ENCODE measurements around the gene YAE1.
A peak's percentile ranks its signal among the peaks of the same experiment; 100 is the strongest.

YAE1 gene

GRCh38 chr7:39557911-39558310 lies 8.3 kb upstream of the YAE1 start:
- Histone ChIP-seq H4K12ac (ENCODE audit: low read depth, low read length) (no peak overlapping the region), H3K4ac (ENCODE audit: low read depth, low read length) (no peak overlapping the region), H2AK5ac (ENCODE audit: low read length) (no peak overlapping the region), H3K36me3 (ENCODE audit: control insufficient read depth in 1 of 2, insufficient read depth in 2 of 2, low read length in 2 of 2) (no peaks in the 10 kb centered on the region), H2BK120ac (ENCODE audit: insufficient read depth, low read length, poor library complexity) (no peak overlapping the region), H3K27ac (ENCODE audit: low read depth, low read length) (no peak overlapping the region), H4K8ac (ENCODE audit: low read depth, low read length) (no peak overlapping the region), H2AFZ (ENCODE audit: insufficient read depth, low read length, poor library complexity) (no peak overlapping the region), H3K14ac (ENCODE audit: low read length) (no peak overlapping the region), H4K91ac (ENCODE audit: low read depth, low read length) (no peak overlapping the region), H3K9me3 (ENCODE audit: insufficient read depth, low read depth, low read length) (no peaks in the 10 kb centered on the region), H3K4me1 (ENCODE audit: control insufficient read depth in 1 of 2, insufficient read depth in 2 of 2, low read length in 2 of 2) (no peaks in the 10 kb centered on the region), H3K23ac (ENCODE audit: low read length) (no peak overlapping the region), H3K27me3 (ENCODE audit: insufficient read depth, low read length) (no peaks in the 10 kb centered on the region), H3K18ac (ENCODE audit: low read length) (no peak overlapping the region), H3K79me1 (ENCODE audit: low read length) (no peaks in the 10 kb centered on the region), H3K79me2 (ENCODE audit: control insufficient read depth, insufficient read depth, low read length, poor library complexity) (no peaks in the 10 kb centered on the region), H3K4me3 (ENCODE audit: low read depth, low read length) (no peak overlapping the region), H3K9ac (ENCODE audit: low read length) (no peak overlapping the region), H3K4me2 (ENCODE audit: low read length) (no peak overlapping the region), H2BK5ac (ENCODE audit: low read depth, low read length, poor library complexity) (no peak overlapping the region), H2BK12ac (ENCODE audit: low read length) (no peak overlapping the region)
- DNase-seq, result peak in 1 of 2 donors; percentile 61

- Histone ChIP-seq H3K4me3 (ENCODE audit: low read depth, low read length) (no peak overlapping the region), H3K9me3 (ENCODE audit: insufficient read depth, low read depth, low read length) (no peaks in the 10 kb centered on the region), H3K27ac (ENCODE audit: low read depth, low read length) (no peak overlapping the region), H4K12ac (ENCODE audit: low read depth, low read length) (no peak overlapping the region), H3K4me2 (ENCODE audit: low read length) (no peak overlapping the region), H3K9ac (ENCODE audit: low read length) (no peak overlapping the region), H3K4ac (ENCODE audit: low read depth, low read length) (no peak overlapping the region), H2AFZ (ENCODE audit: insufficient read depth, low read length, poor library complexity) (no peak overlapping the region), H3K18ac (ENCODE audit: low read length) (no peak overlapping the region), H3K23ac (ENCODE audit: low read length) (no peak overlapping the region), H4K91ac (ENCODE audit: low read depth, low read length) (no peak overlapping the region), H3K27me3 (ENCODE audit: insufficient read depth, low read length) (no peaks in the 10 kb centered on the region), H3K79me2 (ENCODE audit: control insufficient read depth, insufficient read depth, low read length, poor library complexity) (no peaks in the 10 kb centered on the region), H4K8ac (ENCODE audit: low read depth, low read length) (no peak overlapping the region), H2BK12ac (ENCODE audit: low read length) (no peak overlapping the region), H2BK5ac (ENCODE audit: low read depth, low read length, poor library complexity) (no peak overlapping the region), H3K4me1 (ENCODE audit: control insufficient read depth in 1 of 2, insufficient read depth in 2 of 2, low read length in 2 of 2) (no peaks in the 10 kb centered on the region), H2BK120ac (ENCODE audit: insufficient read depth, low read length, poor library complexity) (no peak overlapping the region), H2AK5ac (ENCODE audit: low read length) (no peak overlapping the region), H3K14ac (ENCODE audit: low read length) (no peak overlapping the region), H3K79me1 (ENCODE audit: low read length) (no peaks in the 10 kb centered on the region), H3K36me3 (ENCODE audit: control insufficient read depth in 1 of 2, insufficient read depth in 2 of 2, low read length in 2 of 2) (no peaks in the 10 kb centered on the region)
- no CpG with 5 or more reads among the region's 1 CpG for WGBS (ENCODE audit: extremely low coverage, insufficient coverage, insufficient read length)
- DNase-seq, result no peak
Observed at GRCh38 chr7:39560408-39560807, 5.8 kb upstream of the YAE1 start.

- no peak overlapping the region for H4K12ac ChIP-seq (ENCODE audit: low read depth, low read length)
- no peak overlapping the region for H2BK120ac ChIP-seq (ENCODE audit: insufficient read depth, low read length, poor library complexity)
- H2AFZ ChIP-seq (ENCODE audit: insufficient read depth, low read length, poor library complexity), result no peak overlapping the region
- WGBS (ENCODE audit: extremely low coverage, insufficient coverage, insufficient read length), result no CpG with 5 or more reads among the region's 1 CpG
- peaks cover 1% of the 10 kb centered on the region for H3K79me1 ChIP-seq (ENCODE audit: low read length)
- H3K4me2 ChIP-seq (ENCODE audit: low read length), result no peak overlapping the region
- H3K23ac ChIP-seq (ENCODE audit: low read length), result no peak overlapping the region
- no peak overlapping the region for H3K4me3 ChIP-seq (ENCODE audit: low read depth, low read length)
- H3K27ac ChIP-seq (ENCODE audit: low read depth, low read length), result no peak overlapping the region
- H3K9ac ChIP-seq (ENCODE audit: low read length), result no peak overlapping the region
- H3K4ac ChIP-seq (ENCODE audit: low read depth, low read length), result no peak overlapping the region
- no peaks in the 10 kb centered on the region for H3K27me3 ChIP-seq (ENCODE audit: insufficient read depth, low read length)
- H2BK5ac ChIP-seq (ENCODE audit: low read depth, low read length, poor library complexity), result no peak overlapping the region
- no peak for DNase-seq
- H3K79me2 ChIP-seq (ENCODE audit: control insufficient read depth, insufficient read depth, low read length, poor library complexity), result peaks cover under 1% of the 10 kb centered on the region
- H4K91ac ChIP-seq (ENCODE audit: low read depth, low read length), result no peak overlapping the region
- no peak overlapping the region for H2BK12ac ChIP-seq (ENCODE audit: low read length)
- H4K8ac ChIP-seq (ENCODE audit: low read depth, low read length), result no peak overlapping the region
- no peaks in the 10 kb centered on the region for H3K9me3 ChIP-seq (ENCODE audit: insufficient read depth, low read depth, low read length)
- no peak overlapping the region for H3K18ac ChIP-seq (ENCODE audit: low read length)
- no peaks in the 10 kb centered on the region for H3K36me3 ChIP-seq (ENCODE audit: control insufficient read depth in 1 of 2, insufficient read depth in 2 of 2, low read length in 2 of 2)
- H3K4me1 ChIP-seq (ENCODE audit: control insufficient read depth in 1 of 2, insufficient read depth in 2 of 2, low read length in 2 of 2), result no peaks in the 10 kb centered on the region
- H3K14ac ChIP-seq (ENCODE audit: low read length), result no peak overlapping the region
- H2AK5ac ChIP-seq (ENCODE audit: low read length), result no peak overlapping the region
Observed at GRCh38 chr7:39560997-39561396, 5.2 kb upstream of the YAE1 start.

GRCh38 chr7:39565538-39565937 lies 666 bp upstream of the YAE1 start:
- Histone ChIP-seq H3K4me2 (ENCODE audit: low read length) (peak overlapping the region; percentile 71), H2AK5ac (ENCODE audit: low read length) (no peak overlapping the region), H3K23ac (ENCODE audit: low read length) (no peak overlapping the region), H3K9ac (ENCODE audit: low read length) (no peak overlapping the region), H3K4me3 (ENCODE audit: low read depth, low read length) (no peak overlapping the region), H4K12ac (ENCODE audit: low read depth, low read length) (no peak overlapping the region), H4K91ac (ENCODE audit: low read depth, low read length) (no peak overlapping the region), H3K4me1 (ENCODE audit: control insufficient read depth in 1 of 2, insufficient read depth in 2 of 2, low read length in 2 of 2) (peaks cover 0 to 2% of the 10 kb centered on the region in 2 experiments), H3K36me3 (ENCODE audit: control insufficient read depth in 1 of 2, insufficient read depth in 2 of 2, low read length in 2 of 2) (peaks cover 2 to 3% of the 10 kb centered on the region in 2 experiments), H3K9me3 (ENCODE audit: insufficient read depth, low read depth, low read length) (no peaks in the 10 kb centered on the region), H3K27me3 (ENCODE audit: insufficient read depth, low read length) (no peaks in the 10 kb centered on the region), H2BK5ac (ENCODE audit: low read depth, low read length, poor library complexity) (no peak overlapping the region), H2BK120ac (ENCODE audit: insufficient read depth, low read length, poor library complexity) (no peak overlapping the region), H4K8ac (ENCODE audit: low read depth, low read length) (no peak overlapping the region), H2BK12ac (ENCODE audit: low read length) (no peak overlapping the region), H3K14ac (ENCODE audit: low read length) (no peak overlapping the region), H3K79me2 (ENCODE audit: control insufficient read depth, insufficient read depth, low read length, poor library complexity) (peaks cover 5% of the 10 kb centered on the region), H3K18ac (ENCODE audit: low read length) (no peak overlapping the region), H2AFZ (ENCODE audit: insufficient read depth, low read length, poor library complexity) (no peak overlapping the region), H3K79me1 (ENCODE audit: low read length) (peaks cover 8% of the 10 kb centered on the region), H3K27ac (ENCODE audit: low read depth, low read length) (no peak overlapping the region), H3K4ac (ENCODE audit: low read depth, low read length) (no peak overlapping the region)
- no CpG with 5 or more reads among the region's 4 CpGs for WGBS (ENCODE audit: extremely low coverage, insufficient coverage, insufficient read length)
- no peak for DNase-seq
